T-helper 2 cell treated with Interferon-gamma antibody and Interleukin-4, amounts not matched to agents 100 ng/mL and 5 ng/mL, for 36 hours (primary cell): Measurements from ENCODE around the gene CRTC2. TPM values are rescaled to one million over a fixed set of nuclear protein-coding genes. Genes with fewer than 3 reads are reported as not detected.

ENCODE experiments used
- intact Hi-C: fragments of 100-400 bp; cut with micrococcal nuclease; formaldehyde crosslinking; loops from one replicate; pipeline ENCODE4 v1.15.1; 2023
- total RNA-seq: library from RNA; stranded (reverse); gene quantifications from 2 replicates; pipeline ENCODE4 v1.2.3, GENCODE V29; 2022

Gene CRTC2
- total RNA-seq, 1 donor from 2014 or later = 82.9 TPM

DNA sequence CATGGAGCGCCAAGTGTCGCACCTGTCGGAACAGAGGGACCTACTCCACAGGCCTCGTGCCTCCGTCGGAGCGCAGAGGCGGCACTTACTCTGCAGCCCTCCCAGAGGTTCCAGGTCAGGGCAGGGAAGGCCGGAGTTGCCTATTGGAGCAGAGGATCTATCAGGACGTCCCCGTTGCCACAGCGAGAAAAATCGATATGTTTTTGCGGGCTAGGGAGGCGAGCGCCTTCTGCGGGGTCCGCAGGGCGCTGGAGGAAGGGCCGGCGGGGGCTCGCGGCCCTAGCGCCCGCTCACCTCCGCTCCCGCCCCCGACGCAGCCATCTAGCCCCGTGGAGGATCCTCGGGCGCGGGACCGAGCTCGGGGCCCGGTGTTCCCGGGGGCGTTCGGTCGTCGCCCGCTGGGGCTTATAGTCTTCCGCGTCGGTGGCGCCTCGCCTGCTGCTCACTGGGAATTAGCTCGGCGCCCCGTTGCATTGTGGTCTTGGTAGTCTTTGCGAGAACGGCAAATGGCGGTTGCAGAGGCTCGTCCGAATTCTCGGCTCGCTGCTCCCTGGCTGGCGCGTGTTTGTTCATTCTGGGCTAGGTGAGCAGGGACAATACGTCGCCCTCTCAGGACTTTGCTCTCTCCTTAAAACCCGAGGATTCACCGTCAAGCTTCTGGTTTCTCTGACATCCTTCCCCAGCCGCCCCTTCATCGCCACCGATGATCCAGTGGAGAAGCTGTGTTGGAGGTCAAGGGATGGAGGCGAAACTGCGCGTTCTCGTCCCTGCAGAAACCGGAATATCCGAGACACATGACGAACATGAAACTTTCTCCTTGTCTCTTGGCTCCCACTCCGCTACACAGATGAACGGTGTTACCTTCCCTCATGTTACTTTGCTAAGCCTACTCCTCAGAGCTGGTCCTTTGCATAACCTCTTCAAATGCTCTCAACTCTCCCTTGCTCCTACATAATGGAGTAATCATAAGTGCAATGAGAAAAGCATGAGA lies 19.1 kb upstream of the CRTC2 start, which contains the start of gene JTB:
Gene JTB (minus strand): TSS at position 425 of the 991 bp plus-strand sequence. CDS start 422 bp downstream, at position 3.
- intact Hi-C loops = loop anchor here (1.0 to 5.0 kb wide), 5 partner anchors 10 to 180 kb away; partner anchors contain the start of genes CREB3L4, CRTC2 and RPS27

- intact Hi-C loops = loop anchor here (1.0 to 5.0 kb wide), 5 partner anchors 10 to 180 kb away; partner anchors contain the start of genes CREB3L4, CRTC2 and RPS27
Observed at GRCh38 chr1:153976819-153977249, 18.4 kb upstream of the CRTC2 start.

GRCh38 chr1:153973525-153973924 lies 15.1 kb upstream of the CRTC2 start:
- intact Hi-C loops = no loop called here

DNA sequence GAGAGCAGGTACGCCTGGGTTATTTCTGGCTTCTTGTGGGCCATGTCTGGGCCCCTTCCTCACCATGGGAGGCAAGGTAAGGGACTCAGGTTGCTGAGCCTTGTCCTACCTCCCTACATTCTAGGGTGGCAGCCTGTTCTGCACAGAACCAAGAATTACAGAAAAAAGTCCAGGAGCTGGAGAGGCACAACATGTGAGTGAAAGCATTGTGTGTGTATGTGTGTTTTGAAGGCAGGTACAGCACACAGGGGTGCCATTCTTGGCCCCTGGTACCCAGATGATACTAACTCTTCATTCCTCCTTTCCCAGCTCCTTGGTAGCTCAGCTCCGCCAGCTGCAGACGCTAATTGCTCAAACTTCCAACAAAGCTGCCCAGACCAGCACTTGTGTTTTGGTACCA lies 14.7 kb upstream of the CRTC2 start:
- intact Hi-C loops = no loop called here

DNA sequence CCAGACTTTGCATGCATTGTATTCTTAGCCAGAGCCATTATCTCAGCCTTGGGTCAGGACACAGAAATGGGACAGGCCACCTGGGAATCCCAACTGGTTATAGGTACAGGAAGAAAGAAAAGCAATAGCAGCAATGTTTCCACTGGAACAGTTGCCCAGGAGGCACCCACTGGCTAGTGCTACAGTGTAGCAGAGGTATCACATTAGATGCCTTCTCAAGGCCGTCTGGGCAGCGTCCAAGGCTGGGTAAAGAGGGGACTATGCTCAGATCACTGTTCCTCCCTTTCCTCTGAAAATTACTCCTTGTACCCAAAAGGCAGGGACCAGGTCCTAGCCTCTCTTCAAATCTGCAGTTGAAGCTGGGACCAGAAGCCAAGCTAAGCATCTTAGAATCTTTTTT lies 11.9 kb upstream of the CRTC2 start:
- intact Hi-C loops = no loop called here

DNA sequence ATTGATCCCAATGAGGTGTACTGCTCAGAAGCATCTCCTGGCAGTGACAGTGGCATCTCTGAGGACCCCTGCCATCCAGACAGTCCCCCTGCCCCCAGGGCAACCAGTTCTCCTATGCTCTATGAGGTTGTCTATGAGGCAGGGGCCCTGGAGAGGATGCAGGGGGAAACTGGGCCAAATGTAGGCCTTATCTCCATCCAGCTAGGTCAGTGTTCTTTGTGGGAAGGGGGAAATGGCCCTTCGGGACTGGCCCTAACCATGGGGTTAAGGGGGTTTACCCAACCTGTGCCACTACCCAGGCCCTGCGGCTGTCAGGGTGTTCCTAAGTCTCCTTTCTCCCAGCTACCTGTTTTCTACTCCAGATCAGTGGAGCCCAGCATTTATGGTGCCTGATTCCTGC lies 10.6 kb upstream of the CRTC2 start:
- intact Hi-C loops = loop anchor here (5.0 to 10.0 kb wide), 2 partner anchors 297 to 434 kb away; partner anchors contain the start of genes ILF2 and S100A6

- intact Hi-C loops = loop anchor here (5.0 to 10.0 kb wide), 2 partner anchors 296 to 434 kb away; partner anchors contain the start of genes ILF2 and S100A6
Observed at GRCh38 chr1:153968408-153968807, 10.0 kb upstream of the CRTC2 start.

- intact Hi-C loops = loop anchor here (1.0 to 10.0 kb wide), 4 partner anchors 9 to 433 kb away; partner anchors contain the start of genes CRTC2, ILF2, JTB and S100A6
Observed at GRCh38 chr1:153968000-153968363, 9.6 kb upstream of the CRTC2 start.

DNA sequence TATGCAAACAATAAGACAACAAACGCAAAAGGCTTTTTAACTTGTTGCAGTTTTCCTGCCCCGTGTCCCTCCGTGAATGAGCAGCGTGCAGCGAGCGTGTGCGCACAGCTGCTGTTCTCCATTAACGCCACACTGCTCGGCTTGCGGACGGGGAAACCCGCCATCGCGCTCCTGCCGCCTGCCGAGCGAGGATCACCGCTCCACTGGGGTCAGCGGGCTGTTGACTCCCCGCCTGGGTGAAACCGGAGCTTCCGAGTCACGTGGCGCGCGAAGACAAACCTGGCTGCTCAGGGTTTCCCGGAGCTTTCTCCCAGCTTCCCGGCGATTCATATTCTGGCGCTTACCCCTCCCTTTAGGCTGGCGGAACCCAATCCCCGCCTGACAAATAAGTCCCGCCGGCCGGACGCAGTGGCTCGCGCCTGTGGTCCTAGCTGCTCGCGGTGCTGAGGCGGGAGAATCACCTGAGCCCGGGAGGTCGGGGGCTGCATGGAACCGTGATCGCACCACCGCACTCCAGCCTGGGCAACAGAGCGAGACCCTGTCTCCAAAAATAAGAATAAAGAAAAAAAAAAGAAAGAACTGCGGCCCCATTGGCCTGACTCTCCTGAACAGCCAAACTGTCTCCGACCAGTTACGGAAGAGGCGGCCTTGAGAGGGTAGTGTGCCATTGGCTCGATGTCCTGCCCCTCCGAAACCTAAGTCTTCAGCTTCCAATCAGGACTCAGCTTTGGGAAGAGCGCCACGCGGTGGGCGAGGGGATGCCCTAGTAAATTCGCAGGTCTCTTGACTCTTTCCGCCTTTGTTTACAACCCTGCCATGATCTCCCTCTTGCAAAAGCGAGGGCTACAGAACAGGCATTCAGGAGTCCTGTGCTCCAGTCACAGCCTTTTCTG lies 8.9 kb upstream of the CRTC2 start, which contains the start of gene CREB3L4:
Gene CREB3L4 (plus strand): TSS at position 796 of the 893 bp plus-strand sequence. CDS start 624 bp downstream, outside the sequence.
- intact Hi-C loops = loop anchor here (1.0 to 10.0 kb wide), 4 partner anchors 9 to 433 kb away; partner anchors contain the start of genes CRTC2, ILF2, JTB and S100A6

DNA sequence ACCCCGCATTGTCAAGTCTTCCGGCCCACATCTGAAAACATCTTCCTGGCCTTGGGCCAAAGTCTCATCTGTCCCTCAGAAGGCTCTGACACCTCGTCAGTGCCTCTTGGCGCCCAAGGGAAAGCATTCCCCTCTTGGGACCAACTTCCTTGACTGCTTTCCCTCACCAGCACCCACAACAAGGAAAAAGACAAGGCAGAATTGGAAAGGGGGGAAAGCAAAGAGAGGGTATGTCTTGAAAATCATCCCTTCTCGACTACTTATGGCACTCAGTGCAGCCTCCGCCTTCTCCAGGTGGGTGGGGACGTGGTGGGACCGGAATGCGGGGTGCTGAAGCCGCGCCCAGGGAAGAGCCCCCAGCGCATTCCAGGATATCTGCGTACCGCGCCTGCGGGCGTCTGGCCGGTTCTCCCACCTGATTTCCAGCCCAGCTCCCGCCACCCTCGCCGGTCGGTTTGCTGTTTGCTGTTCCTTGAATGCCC lies 5.5 kb upstream of the CRTC2 start:
- intact Hi-C loops = loop anchor here (1.0 to 10.0 kb wide), 3 partner anchors 26 to 429 kb away; partner anchors contain the start of genes RPS27 and S100A6

DNA sequence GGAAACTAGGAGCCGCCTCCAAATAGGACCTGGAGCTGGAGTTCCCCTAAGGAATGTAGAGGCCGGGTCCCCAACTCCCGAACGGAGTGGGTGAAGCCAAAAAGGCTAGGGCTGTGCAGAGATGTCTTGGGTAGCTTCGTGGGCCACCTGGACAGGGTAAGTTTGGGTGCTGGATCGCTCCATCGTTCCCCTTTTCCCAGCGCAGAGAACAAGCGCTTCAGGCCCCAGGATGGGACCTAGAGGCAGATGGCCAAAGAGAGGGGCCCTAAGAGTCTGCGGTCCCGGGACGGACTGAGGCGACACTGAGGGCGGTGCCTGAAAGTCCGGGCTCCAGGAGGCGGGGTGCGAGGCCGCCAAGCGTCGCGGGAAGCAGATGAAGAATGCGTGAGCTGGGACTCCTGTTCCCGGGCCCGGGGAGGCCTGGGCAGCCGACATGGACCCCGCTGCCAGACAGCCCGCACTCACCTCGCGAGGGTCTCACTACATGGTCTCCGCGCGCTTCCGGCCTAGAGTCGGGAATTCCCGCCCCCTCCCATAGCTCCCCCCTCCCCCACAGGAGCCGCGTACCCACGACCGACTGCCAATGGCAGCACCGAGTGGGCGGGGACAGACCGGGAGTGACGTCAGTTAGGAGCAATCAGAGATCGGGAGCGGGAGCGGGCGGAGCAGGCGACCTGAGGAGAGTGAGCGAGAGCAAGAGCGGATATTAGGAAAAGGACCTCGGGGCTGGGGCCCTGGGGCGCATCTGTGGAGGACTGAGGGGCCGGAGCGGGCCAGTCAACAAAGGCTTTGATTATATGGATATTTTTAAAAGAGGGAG lies 4.8 kb upstream of the CRTC2 start, which contains the start of gene SLC39A1:
Gene SLC39A1 (minus strand): TSS at position 508 of the 820 bp plus-strand sequence. CDS start 822 bp downstream, outside the sequence.
- intact Hi-C loops = loop anchor here (1.0 to 10.0 kb wide), 3 partner anchors 27 to 428 kb away; partner anchors contain the start of genes RPS27 and S100A6

DNA sequence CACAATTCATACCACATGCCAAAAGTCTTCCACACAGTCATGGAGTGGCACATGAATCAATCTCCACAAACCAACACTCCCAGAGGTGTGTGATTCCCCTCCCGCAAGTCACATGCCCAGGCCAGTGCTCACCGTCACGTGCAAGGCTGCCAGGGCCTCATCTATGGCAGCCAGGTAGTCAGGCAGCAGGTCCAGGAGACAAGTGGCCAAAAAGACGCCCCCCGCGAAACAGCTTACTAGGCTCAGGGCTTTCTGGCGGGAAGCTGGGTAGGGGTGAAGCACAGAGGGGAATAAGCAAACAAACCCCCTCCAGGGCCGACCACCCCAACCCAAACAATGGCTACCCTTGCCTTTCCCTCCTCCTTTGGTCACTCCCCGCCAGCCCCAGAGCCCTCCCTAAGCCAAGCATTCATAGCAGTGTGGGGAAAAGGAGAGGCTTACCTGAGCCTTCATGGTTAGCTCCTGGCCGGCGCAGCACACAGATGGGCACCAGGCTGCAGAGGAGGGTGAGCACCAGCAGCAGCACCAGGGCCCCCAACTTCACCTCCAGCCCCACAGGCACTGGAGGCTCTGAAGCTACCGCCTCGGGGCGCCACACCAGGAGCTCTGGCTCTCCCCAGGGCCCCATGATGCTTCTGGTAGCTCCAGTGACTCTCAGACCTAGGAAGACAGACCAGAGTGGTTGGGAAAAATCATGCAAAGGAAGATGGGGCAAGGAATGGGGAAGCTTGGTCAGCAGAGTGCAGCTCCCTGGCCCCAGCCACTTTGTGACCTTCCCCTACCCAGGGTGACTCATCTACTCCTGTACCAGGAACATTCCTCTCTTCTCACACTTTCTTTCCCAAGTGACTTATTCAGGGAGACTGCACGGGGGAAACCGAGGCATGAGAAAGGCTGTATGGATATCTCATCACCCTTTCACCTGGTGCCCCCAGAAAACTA lies 3.9 kb upstream of the CRTC2 start:
- intact Hi-C loops = loop anchor here (1.0 to 10.0 kb wide), 3 partner anchors 28 to 428 kb away; partner anchors contain the start of genes RPS27 and S100A6

GRCh38 chr1:153961421-153961820 lies 3.0 kb upstream of the CRTC2 start:
- intact Hi-C loops = loop anchor here (10.0 kb wide), 1 partner anchor 427 kb away; the partner anchor contains the start of gene S100A6

GRCh38 chr1:153960206-153960605 lies 1.8 kb upstream of the CRTC2 start:
- intact Hi-C loops = loop anchor here (10.0 kb wide), 1 partner anchor 425 kb away; the partner anchor contains the start of gene S100A6

GRCh38 chr1:153959454-153959853 lies 1.0 kb upstream of the CRTC2 start:
- intact Hi-C loops = loop anchor here (2.0 kb wide), 1 partner anchor 17 kb away; the partner anchor contains the start of gene JTB

GRCh38 chr1:153958961-153959260 lies 499 bp upstream of the CRTC2 start:
- intact Hi-C loops = loop anchor here (1.0 to 2.0 kb wide), 7 partner anchors 8 to 232 kb away; partner anchors contain the start of genes CREB3L4, DENND4B, JTB and RPS27

GRCh38 chr1:153957744-153958110 lies 685 bp downstream of the CRTC2 start:
- intact Hi-C loops = loop anchor here (1.0 to 2.0 kb wide), 7 partner anchors 10 to 230 kb away; partner anchors contain the start of genes CREB3L4, DENND4B, JTB and RPS27
